Measurements from ENCODE around the gene DISC1. TPM values are rescaled to one million over a fixed set of nuclear protein-coding genes. Genes with fewer than 3 reads are reported as not detected.

DISC1 gene
- total and polyA plus RNA-seq, 2 donors (not counting 1 experiment from before 2014, with no cell fraction given) = 2.7 to 4.3 TPM

- 60% methylated on average over 1 of the region's 1 CpG for WGBS (ENCODE audit: insufficient coverage)
- TF ChIP-seq, protein P1, sequence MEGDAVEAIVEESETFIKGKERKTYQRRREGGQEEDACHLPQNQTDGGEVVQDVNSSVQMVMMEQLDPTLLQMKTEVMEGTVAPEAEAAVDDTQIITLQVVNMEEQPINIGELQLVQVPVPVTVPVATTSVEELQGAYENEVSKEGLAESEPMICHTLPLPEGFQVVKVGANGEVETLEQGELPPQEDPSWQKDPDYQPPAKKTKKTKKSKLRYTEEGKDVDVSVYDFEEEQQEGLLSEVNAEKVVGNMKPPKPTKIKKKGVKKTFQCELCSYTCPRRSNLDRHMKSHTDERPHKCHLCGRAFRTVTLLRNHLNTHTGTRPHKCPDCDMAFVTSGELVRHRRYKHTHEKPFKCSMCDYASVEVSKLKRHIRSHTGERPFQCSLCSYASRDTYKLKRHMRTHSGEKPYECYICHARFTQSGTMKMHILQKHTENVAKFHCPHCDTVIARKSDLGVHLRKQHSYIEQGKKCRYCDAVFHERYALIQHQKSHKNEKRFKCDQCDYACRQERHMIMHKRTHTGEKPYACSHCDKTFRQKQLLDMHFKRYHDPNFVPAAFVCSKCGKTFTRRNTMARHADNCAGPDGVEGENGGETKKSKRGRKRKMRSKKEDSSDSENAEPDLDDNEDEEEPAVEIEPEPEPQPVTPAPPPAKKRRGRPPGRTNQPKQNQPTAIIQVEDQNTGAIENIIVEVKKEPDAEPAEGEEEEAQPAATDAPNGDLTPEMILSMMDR (IDR thresholded peaks at IDR 0.05) = no peak
- no peak for TF ChIP-seq EZH2 (IDR thresholded peaks at IDR 0.05; ENCODE audit: borderline replicate concordance, insufficient read depth, low read depth, low read length, poor library complexity, severe bottlenecking)
Measured at GRCh38 chr1:231926340-231926739, 299.8 kb downstream of the DISC1 start.

DNA sequence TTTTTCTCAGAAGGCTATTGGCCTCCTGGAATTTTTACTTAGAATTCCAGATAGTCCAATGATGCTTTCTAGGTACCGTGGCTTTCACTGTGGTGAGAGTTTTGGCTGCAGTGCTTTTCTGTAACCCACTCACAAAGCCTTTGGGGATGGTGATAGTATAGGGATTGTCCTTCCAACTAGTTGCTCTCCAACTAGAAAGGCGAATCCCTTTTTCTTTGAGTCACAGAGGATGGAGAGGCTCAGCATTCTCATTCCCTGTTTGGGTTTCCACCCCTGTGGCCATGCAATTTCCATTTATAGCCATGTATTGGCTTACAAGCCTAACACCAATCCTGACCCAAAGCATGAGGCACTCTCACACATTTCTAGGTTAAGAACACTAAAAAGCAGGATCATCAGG is 300.3 kb downstream of the DISC1 start:
- no peak overlapping the region for H3K4me3 Mint-ChIP-seq
- intact Hi-C loops (cut with micrococcal nuclease) = no loop called here
- ATAC-seq (ENCODE audit: low read depth) (no peak), DNase-seq (no peak)
- WGBS (ENCODE audit: insufficient coverage) = no CpG with 5 or more reads among the region's 2 CpGs
- H3K4me1 Mint-ChIP-seq = no peaks in the 10 kb centered on the region
- Histone ChIP-seq H2AFZ (ENCODE audit: insufficient read depth, low read depth, low read length, poor library complexity, severe bottlenecking) (no peak overlapping the region), H3K79me2 (ENCODE audit: control insufficient read depth, insufficient read depth, low read length) (no peaks in the 10 kb centered on the region), H3K36me3 (replicated peaks in 1 of 2; ENCODE audit: control extremely low read depth in 1 of 2, control insufficient read depth in 1 of 2, extremely low read depth in 1 of 2, insufficient read depth in 2 of 2, low read length in 1 of 2) (no peaks in the 10 kb centered on the region), H3K4me1 (ENCODE audit: control insufficient read depth in 2 of 2, insufficient read depth in 2 of 2, low read length in 2 of 2) (no peaks in the 10 kb centered on the region), H3K9ac (ENCODE audit: low read length) (no peak overlapping the region), H3K27me3 (replicated peaks in 1 of 4; ENCODE audit: control extremely low read depth in 1 of 4, control insufficient read depth in 3 of 4, insufficient read depth in 4 of 4, low read length in 3 of 4) (no peaks in the 10 kb centered on the region), H3K27ac (ENCODE audit: low read length in 2 of 2) (no peak overlapping the region), H3K4me3 (ENCODE audit: control extremely low read depth in 1 of 5, extremely low read depth in 1 of 5, insufficient read depth in 1 of 5, low read depth in 2 of 5, low read length in 4 of 5) (no peak overlapping the region), H3K9me3 (ENCODE audit: control extremely low read depth in 1 of 3, control insufficient read depth in 2 of 3, insufficient read depth in 1 of 3, low read length in 2 of 3) (peaks cover 0 to 4% (median 4%) of the 10 kb centered on the region in 3 donors), H4K20me1 (ENCODE audit: control insufficient read depth, insufficient read depth, low read length, poor library complexity, severe bottlenecking) (no peaks in the 10 kb centered on the region), H3K4me2 (replicated peaks; ENCODE audit: low read depth, low read length, poor library complexity, severe bottlenecking) (no peak overlapping the region)
- TF ChIP-seq EZH2 (IDR thresholded peaks at IDR 0.05; ENCODE audit: borderline replicate concordance, insufficient read depth, low read depth, low read length, poor library complexity, severe bottlenecking) = no peak
- TF ChIP-seq, protein P1 (IDR thresholded peaks at IDR 0.05) = no peak
- H3K9me3 Mint-ChIP-seq (ENCODE audit: insufficient read depth) = no peaks in the 10 kb centered on the region
- POLR2A ChIA-PET = no interaction called here
- no peaks in the 10 kb centered on the region for H3K27me3 Mint-ChIP-seq
- no peak overlapping the region for H3K27ac Mint-ChIP-seq
- CTCF ChIA-PET = no interaction called here

More at GRCh38 chr1:231926340-231926739, 299.8 kb downstream of the DISC1 start:
- intact Hi-C loops (cut with micrococcal nuclease) = no loop called here
- Histone ChIP-seq H3K27me3 (replicated peaks in 1 of 4; ENCODE audit: control extremely low read depth in 1 of 4, control insufficient read depth in 3 of 4, insufficient read depth in 4 of 4, low read length in 3 of 4) (no peaks in the 10 kb centered on the region), H3K27ac (ENCODE audit: low read length in 2 of 2) (no peak overlapping the region), H3K36me3 (replicated peaks in 1 of 2; ENCODE audit: control extremely low read depth in 1 of 2, control insufficient read depth in 1 of 2, extremely low read depth in 1 of 2, insufficient read depth in 2 of 2, low read length in 1 of 2) (no peaks in the 10 kb centered on the region), H3K4me1 (ENCODE audit: control insufficient read depth in 2 of 2, insufficient read depth in 2 of 2, low read length in 2 of 2) (no peaks in the 10 kb centered on the region), H3K9me3 (ENCODE audit: control extremely low read depth in 1 of 3, control insufficient read depth in 2 of 3, insufficient read depth in 1 of 3, low read length in 2 of 3) (no peaks in the 10 kb centered on the region), H4K20me1 (ENCODE audit: control insufficient read depth, insufficient read depth, low read length, poor library complexity, severe bottlenecking) (no peaks in the 10 kb centered on the region), H2AFZ (ENCODE audit: insufficient read depth, low read depth, low read length, poor library complexity, severe bottlenecking) (no peak overlapping the region), H3K4me2 (replicated peaks; ENCODE audit: low read depth, low read length, poor library complexity, severe bottlenecking) (no peak overlapping the region), H3K79me2 (ENCODE audit: control insufficient read depth, insufficient read depth, low read length) (no peaks in the 10 kb centered on the region), H3K9ac (ENCODE audit: low read length) (no peak overlapping the region), H3K4me3 (ENCODE audit: control extremely low read depth in 1 of 5, extremely low read depth in 1 of 5, insufficient read depth in 1 of 5, low read depth in 2 of 5, low read length in 4 of 5) (no peak overlapping the region)
- no peak for DNase-seq
- no peaks in the 10 kb centered on the region for H3K27me3 Mint-ChIP-seq
- no peaks in the 10 kb centered on the region for H3K4me1 Mint-ChIP-seq
- ChIA-PET CTCF (no interaction called here), POLR2A (no interaction called here)
- ATAC-seq (ENCODE audit: low read depth) = no peak
- no peak overlapping the region for H3K27ac Mint-ChIP-seq
- H3K9me3 Mint-ChIP-seq (ENCODE audit: insufficient read depth) = no peaks in the 10 kb centered on the region
- H3K4me3 Mint-ChIP-seq = no peak overlapping the region
